Astrocyte (in vitro differentiated cells and primary cell): ENCODE results near the gene ZNF385C. TPM values are rescaled to one million over a fixed set of nuclear protein-coding genes. Genes with fewer than 3 reads are reported as not detected.
"Not testable (repeated sequence)": the region's sequence is repeated elsewhere in the genome, so short reads cannot be mapped to it uniquely, and the experiment has no call there.

Experiments used
- DNase-seq: peaks from one replicate; pipeline ENCODE4 v3.0.0-alpha.2; 2010; ENCODE audit warnings: low read depth
- FAIRE-seq: peaks from 2 replicates; lab custom pipeline; 2011; peaks lifted over from hg19 to GRCh38; lab: Jason Lieb, UNC
- H2AFZ ChIP-seq: 2 replicates; pipeline ENCODE4 v1.6.0; 2012; ENCODE audit warnings: low read depth, low read length, inconsistent platforms
- H3K27ac ChIP-seq: 2 replicates; pipeline ENCODE4 v1.5.1; 2011; ENCODE audit warnings: low read depth, low read length, inconsistent platforms
- H3K27me3 ChIP-seq: 2 replicates; pipeline ENCODE4 v1.6.0; 2011; ENCODE audit warnings: low read length, inconsistent platforms; ENCODE audit not compliant: insufficient read depth
- H3K36me3 ChIP-seq: 2 replicates; pipeline ENCODE4 v1.5.1; 2011; ENCODE audit warnings: low read length, inconsistent platforms; ENCODE audit not compliant: insufficient read depth
- H3K4me1 ChIP-seq: 2 replicates; pipeline ENCODE4 v1.5.1; 2011; ENCODE audit warnings: low read length, inconsistent platforms; ENCODE audit not compliant: insufficient read depth
- H3K4me2 ChIP-seq: 2 replicates; pipeline ENCODE4 v1.6.0; 2012; ENCODE audit warnings: low read length, inconsistent platforms
- H3K4me3 ChIP-seq: 2 replicates; pipeline ENCODE4 v1.5.1; 2011; ENCODE audit warnings: low read depth, mild to moderate bottlenecking, low read length, inconsistent platforms; ENCODE audit not compliant: insufficient read depth
- H3K79me2 ChIP-seq: 2 replicates; pipeline ENCODE4 v1.6.0; 2012; ENCODE audit warnings: mild to moderate bottlenecking, low read length, inconsistent platforms; ENCODE audit not compliant: insufficient read depth
- H3K9ac ChIP-seq: 2 replicates; pipeline ENCODE4 v1.6.0; 2012; ENCODE audit warnings: mild to moderate bottlenecking, low read length, inconsistent platforms
- H3K9me3 ChIP-seq: 2 replicates; pipeline ENCODE4 v1.5.1; 2012; ENCODE audit warnings: low read depth, mild to moderate bottlenecking, low read length, inconsistent platforms; ENCODE audit not compliant: insufficient read depth
- H4K20me1 ChIP-seq: 2 replicates; pipeline ENCODE4 v1.6.0; 2012; ENCODE audit warnings: low read length, inconsistent platforms; ENCODE audit not compliant: insufficient read depth
- H3K27ac Mint-ChIP-seq: one replicate; pipeline ENCODE4 v1.8.0; 2021; ENCODE audit warnings: mild to moderate bottlenecking, mixed read lengths; ENCODE audit not compliant: unreplicated experiment
- H3K27me3 Mint-ChIP-seq: one replicate; pipeline ENCODE4 v1.8.0; 2021; ENCODE audit warnings: low read depth, mixed read lengths; ENCODE audit not compliant: unreplicated experiment
- H3K36me3 Mint-ChIP-seq: one replicate; pipeline ENCODE4 v1.8.0; 2021; ENCODE audit warnings: low read depth, mixed read lengths; ENCODE audit not compliant: unreplicated experiment
- H3K4me1 Mint-ChIP-seq: one replicate; pipeline ENCODE4 v1.8.0; 2021; ENCODE audit warnings: low read depth, mixed read lengths; ENCODE audit not compliant: unreplicated experiment
- H3K4me3 Mint-ChIP-seq: one replicate; pipeline ENCODE4 v1.8.0; 2021; ENCODE audit warnings: mild to moderate bottlenecking, moderate library complexity, mixed read lengths; ENCODE audit not compliant: unreplicated experiment
- H3K9me3 Mint-ChIP-seq: one replicate; pipeline ENCODE4 v1.8.0; 2021; ENCODE audit warnings: mild to moderate bottlenecking, mixed read lengths; ENCODE audit not compliant: unreplicated experiment
- CTCF ChIP-seq: IDR thresholded peaks from 2 replicates; pipeline ENCODE4 v1.5.1; 2011; ENCODE audit warnings: low read depth, mild to moderate bottlenecking, inconsistent platforms, low read length, moderate library complexity; ENCODE audit not compliant: insufficient read depth
- EZH2 ChIP-seq: IDR thresholded peaks from 2 replicates; pipeline ENCODE4 v1.6.1; 2012; ENCODE audit warnings: mild to moderate bottlenecking, low read length, inconsistent platforms; ENCODE audit not compliant: insufficient read depth
- total RNA-seq: library from RNA; stranded (reverse); gene quantifications from 2 replicates; pipeline ENCODE4 v1.2.1, GENCODE V29; 2021

ZNF385C gene
- total RNA-seq, 1 donor from 2014 or later = 0.39 TPM

GRCh38 chr17:42010898-42011516, 87.3 kb downstream of the ZNF385C start:
- FAIRE-seq = no peak
- Histone ChIP-seq H3K79me2 (peaks cover 100% of the 10 kb centered on the region), H3K4me2 (peak overlapping the region; percentile 28), H2AFZ (no peak overlapping the region), H3K4me1 (peaks cover 7% of the 10 kb centered on the region), H3K9ac (no peak overlapping the region), H4K20me1 (peaks cover 63% of the 10 kb centered on the region), H3K4me3 (no peak overlapping the region), H3K9me3 (no peaks in the 10 kb centered on the region), H3K27me3 (no peaks in the 10 kb centered on the region), H3K36me3 (no peaks in the 10 kb centered on the region), H3K27ac (no peak overlapping the region)
- DNase-seq = no peak
- H3K9me3 Mint-ChIP-seq = no peaks in the 10 kb centered on the region
- no peaks in the 10 kb centered on the region for H3K27me3 Mint-ChIP-seq
- TF ChIP-seq EZH2 = no peak
- no peak for TF ChIP-seq CTCF
- H3K4me3 Mint-ChIP-seq = no peak overlapping the region
- peaks cover 25% of the 10 kb centered on the region for H3K4me1 Mint-ChIP-seq
- H3K36me3 Mint-ChIP-seq = peaks cover 13% of the 10 kb centered on the region
- no peak overlapping the region for H3K27ac Mint-ChIP-seq

DNA sequence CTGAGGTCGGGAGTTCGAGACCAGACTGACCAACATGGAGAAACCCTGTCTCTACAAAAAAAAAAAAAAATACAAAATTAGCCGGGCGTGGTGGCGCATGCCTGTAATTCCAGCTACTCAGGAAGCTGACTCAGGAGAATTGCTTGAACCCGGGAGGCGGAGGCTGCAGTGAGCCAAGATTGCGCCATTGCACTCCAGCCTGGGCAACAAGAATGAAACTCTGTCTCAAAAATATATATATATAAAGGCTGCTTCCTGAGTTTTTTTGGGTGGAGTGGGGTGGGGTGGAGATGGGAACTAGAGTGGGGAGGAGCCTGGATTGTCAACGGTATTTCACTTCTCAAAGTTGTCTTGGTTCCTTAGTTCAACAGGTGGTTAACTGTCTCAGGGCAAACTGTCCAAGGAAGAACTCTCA, 88.0 kb downstream of the ZNF385C start:
- not testable (repeated sequence) for H3K36me3 ChIP-seq, H3K27ac ChIP-seq, H3K9me3 Mint-ChIP-seq, H3K27ac Mint-ChIP-seq, H2AFZ ChIP-seq, H3K27me3 ChIP-seq, H3K27me3 Mint-ChIP-seq, FAIRE-seq, H3K4me3 ChIP-seq, H3K4me1 ChIP-seq, H3K9ac ChIP-seq, H3K9me3 ChIP-seq, H3K4me3 Mint-ChIP-seq
- peak; percentile 29 for DNase-seq
- peaks cover 100% of the 10 kb centered on the region for H3K79me2 ChIP-seq
- peaks cover 20% of the 10 kb centered on the region for H3K4me1 Mint-ChIP-seq
- peak overlapping the region; percentile 28 for H3K4me2 ChIP-seq
- H3K36me3 Mint-ChIP-seq = peaks cover 13% of the 10 kb centered on the region
- peaks cover 65% of the 10 kb centered on the region for H4K20me1 ChIP-seq

DNA sequence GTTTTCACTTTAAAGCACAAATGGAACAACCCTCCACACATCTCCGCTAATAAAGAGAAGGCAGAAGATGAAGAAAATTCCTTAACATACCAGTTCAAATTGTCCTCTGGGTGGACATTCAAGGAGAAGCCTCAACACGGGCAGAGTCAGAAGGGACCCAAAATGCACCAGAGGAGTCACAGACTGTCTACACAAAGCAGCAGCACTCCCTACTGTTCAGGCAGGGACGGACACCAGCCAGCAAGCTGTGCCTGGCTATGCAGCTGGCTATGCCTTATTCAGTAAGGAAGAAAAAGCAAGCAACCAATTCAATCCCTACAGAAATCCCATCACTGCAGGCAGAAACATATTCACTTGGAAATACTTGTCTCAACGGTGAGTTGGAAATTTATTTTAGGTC, 89.1 kb downstream of the ZNF385C start:
- Mint-ChIP-seq H3K27me3 (no peaks in the 10 kb centered on the region), H3K36me3 (peaks cover 13% of the 10 kb centered on the region), H3K27ac (peak overlapping the region; percentile 54), H3K9me3 (no peaks in the 10 kb centered on the region), H3K4me1 (peaks cover 21% of the 10 kb centered on the region), H3K4me3 (no peak overlapping the region)
- Histone ChIP-seq H3K9ac (no peak overlapping the region), H3K79me2 (peaks cover 100% of the 10 kb centered on the region), H3K4me3 (no peak overlapping the region), H3K9me3 (no peaks in the 10 kb centered on the region), H3K27ac (no peak overlapping the region), H4K20me1 (peaks cover 74% of the 10 kb centered on the region), H3K4me1 (peaks cover 8% of the 10 kb centered on the region), H3K36me3 (no peaks in the 10 kb centered on the region), H3K4me2 (no peak overlapping the region), H3K27me3 (no peaks in the 10 kb centered on the region), H2AFZ (no peak overlapping the region)
- FAIRE-seq (no peak), DNase-seq (no peak)
- TF ChIP-seq CTCF (no peak), EZH2 (no peak)
